ENCODE measurements around the gene ZRANB3.

- TF ChIP-seq CTCF (optimal IDR thresholded peaks at IDR 0.05 in 1 of 3, IDR thresholded peaks at IDR 0.05 in 1 of 3, conservative IDR thresholded peaks at IDR 0.05 in 1 of 3; ENCODE audit: extremely low read depth in 1 of 3, insufficient read depth in 2 of 3, low read length in 3 of 3) (no peak), EZH2 (IDR thresholded peaks at IDR 0.05; ENCODE audit: low read length) (no peak)
Observed at GRCh38 chr2:135218426-135218825, 312.6 kb downstream of the ZRANB3 start.
